ENCODE measurements around the gene KLF16.

The KLF16 gene

DNA sequence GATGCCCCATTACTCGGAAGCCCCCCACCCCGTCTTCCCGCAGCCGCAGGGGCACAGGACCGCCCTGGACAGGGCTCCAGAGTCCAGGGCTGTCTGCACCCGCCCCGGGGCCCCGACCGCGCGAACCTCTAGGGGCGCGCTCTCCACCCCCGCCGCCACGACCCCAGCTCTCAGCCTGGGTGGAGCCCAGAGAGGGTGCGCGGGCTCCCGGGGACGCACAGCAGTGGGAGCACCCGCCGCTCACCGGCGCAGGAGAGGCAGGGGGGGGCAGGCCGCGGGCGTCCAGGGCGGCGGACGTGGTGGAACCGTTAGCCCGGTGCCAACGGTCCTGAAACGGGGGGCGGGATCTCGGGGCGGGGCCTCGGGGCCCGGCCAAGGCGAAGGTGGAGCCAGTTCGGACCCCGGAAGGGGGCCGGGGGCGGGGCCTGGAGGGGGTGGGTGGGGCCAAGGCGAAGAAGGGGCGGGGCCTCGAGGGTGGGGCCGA is 51.4 kb downstream of the KLF16 start, which contains the start of gene ATP8B3:
TSS of gene ATP8B3 (minus strand) at position 335 of the 484 bp plus-strand sequence. CDS start 540 bp downstream, outside the sequence.
- TF ChIP-seq, protein P1, sequence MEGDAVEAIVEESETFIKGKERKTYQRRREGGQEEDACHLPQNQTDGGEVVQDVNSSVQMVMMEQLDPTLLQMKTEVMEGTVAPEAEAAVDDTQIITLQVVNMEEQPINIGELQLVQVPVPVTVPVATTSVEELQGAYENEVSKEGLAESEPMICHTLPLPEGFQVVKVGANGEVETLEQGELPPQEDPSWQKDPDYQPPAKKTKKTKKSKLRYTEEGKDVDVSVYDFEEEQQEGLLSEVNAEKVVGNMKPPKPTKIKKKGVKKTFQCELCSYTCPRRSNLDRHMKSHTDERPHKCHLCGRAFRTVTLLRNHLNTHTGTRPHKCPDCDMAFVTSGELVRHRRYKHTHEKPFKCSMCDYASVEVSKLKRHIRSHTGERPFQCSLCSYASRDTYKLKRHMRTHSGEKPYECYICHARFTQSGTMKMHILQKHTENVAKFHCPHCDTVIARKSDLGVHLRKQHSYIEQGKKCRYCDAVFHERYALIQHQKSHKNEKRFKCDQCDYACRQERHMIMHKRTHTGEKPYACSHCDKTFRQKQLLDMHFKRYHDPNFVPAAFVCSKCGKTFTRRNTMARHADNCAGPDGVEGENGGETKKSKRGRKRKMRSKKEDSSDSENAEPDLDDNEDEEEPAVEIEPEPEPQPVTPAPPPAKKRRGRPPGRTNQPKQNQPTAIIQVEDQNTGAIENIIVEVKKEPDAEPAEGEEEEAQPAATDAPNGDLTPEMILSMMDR (IDR thresholded peaks at IDR 0.05; ENCODE audit: insufficient read depth, low read depth, low read length, missing control alignments), result peak; percentile 32
- H3K4me3 ChIP-seq (ENCODE audit: low read depth, low read length), result peak within 1 kb of the TSS; percentile 51
- DNase-seq (ENCODE audit: low read depth), result no peak

DNA sequence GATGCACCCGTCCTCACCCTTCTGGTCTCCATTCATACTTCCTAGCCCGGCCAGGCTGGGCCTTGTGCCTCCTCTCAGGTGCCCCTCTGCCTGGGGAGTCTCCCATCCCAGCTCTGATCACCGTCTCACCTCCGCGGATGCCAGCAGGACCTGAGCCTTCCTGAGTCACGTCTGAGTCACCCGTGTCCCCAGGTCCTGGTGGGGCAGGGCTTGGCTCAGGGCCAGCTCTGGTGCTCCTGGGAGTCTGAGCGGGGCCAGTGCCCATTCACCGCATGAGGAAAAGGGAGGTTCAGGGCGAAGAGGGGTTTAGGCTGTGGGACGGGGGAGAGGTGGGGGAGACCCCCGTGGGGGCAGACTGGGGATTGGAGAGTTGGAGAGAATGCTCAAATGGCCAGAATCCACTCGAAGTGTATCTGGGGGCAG is 51.9 kb downstream of the KLF16 start:
- no peak for DNase-seq (ENCODE audit: low read depth)
- TF ChIP-seq, protein P1 (IDR thresholded peaks at IDR 0.05; ENCODE audit: insufficient read depth, low read depth, low read length, missing control alignments), result no peak
- H3K4me3 ChIP-seq (ENCODE audit: low read depth, low read length), result peak overlapping the region; percentile 51

DNA sequence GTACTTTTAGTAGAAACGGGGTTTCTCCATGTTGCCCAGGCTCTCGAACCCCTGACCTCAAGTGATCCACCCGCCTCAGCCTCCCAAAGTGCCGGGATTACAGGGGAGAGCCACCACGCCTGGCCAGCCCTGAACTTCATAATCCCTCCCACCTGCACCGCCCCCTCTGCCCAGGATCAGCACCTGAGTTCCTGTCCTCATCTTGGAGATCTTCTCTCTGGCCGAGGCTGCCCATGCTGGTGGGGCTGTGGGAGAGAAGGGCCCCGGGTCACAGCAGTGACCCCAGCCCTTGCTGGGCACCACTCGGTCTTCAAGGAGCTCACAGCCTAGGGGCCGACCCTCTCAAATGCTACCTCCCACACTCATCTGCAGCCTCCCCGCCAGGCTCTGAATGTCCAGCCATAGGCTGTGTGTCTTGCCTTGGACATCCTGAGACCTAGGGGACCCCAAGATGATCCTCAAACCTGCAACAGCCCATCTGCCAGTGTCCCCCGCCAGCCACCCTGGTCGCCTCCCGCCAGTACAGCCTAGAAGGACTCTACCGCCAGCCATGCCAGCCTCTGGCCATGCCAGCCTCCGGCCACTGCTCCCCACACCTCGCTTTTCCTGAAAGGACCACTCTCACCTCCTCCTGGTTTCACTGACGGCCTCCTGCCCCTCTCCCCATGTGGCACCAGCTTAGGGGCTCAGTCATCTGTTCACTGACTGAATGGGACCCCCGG is 52.8 kb downstream of the KLF16 start:
- no peak overlapping the region for H3K4me3 ChIP-seq (ENCODE audit: low read depth, low read length)
- TF ChIP-seq, protein P1 (IDR thresholded peaks at IDR 0.05; ENCODE audit: insufficient read depth, low read depth, low read length, missing control alignments), result no peak
- no peak for DNase-seq (ENCODE audit: low read depth)

DNA sequence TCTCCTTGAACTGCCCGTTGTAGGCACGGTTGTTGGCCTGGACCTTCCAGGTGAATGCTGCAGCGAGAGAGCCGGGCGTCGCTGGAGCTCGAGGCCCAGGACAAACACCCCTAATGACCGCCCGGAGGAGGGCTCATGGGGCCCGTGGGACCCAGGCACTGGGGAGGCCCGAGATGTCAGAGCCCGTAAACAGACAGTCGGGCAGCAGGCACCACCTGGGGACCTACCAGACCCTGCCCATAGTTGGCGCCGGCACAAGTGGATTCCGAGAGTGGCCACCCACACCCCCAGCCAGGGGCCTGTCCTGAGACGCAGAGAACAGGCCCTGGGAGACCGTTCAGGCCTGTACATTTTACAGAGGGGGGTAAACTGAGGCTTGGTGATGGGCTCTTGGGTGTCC is 53.7 kb downstream of the KLF16 start:
- TF ChIP-seq, protein P1 (IDR thresholded peaks at IDR 0.05; ENCODE audit: insufficient read depth, low read depth, low read length, missing control alignments), result no peak
- DNase-seq (ENCODE audit: low read depth), result no peak
- no peak overlapping the region for H3K4me3 ChIP-seq (ENCODE audit: low read depth, low read length)

DNA sequence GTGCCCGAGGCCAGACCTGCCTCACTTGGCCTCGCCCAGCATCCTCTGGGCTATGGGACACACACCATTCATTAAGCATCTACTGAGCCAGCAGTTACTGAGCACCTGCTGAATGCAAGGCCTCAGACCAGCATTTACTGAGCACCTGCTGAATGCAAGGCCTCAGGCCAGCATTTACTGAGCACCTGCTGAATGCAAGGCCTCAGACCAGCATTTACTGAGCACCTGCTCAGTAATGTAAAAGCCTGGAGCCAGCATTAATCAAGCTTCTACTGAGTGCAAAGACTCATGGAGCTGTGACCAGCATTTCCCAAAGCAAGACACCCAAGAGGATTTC is 55.0 kb downstream of the KLF16 start:
- DNase-seq (ENCODE audit: low read depth), result no peak
- TF ChIP-seq, protein P1 (IDR thresholded peaks at IDR 0.05; ENCODE audit: insufficient read depth, low read depth, low read length, missing control alignments), result no peak
- H3K4me3 ChIP-seq (ENCODE audit: low read depth, low read length), result no peak overlapping the region

DNA sequence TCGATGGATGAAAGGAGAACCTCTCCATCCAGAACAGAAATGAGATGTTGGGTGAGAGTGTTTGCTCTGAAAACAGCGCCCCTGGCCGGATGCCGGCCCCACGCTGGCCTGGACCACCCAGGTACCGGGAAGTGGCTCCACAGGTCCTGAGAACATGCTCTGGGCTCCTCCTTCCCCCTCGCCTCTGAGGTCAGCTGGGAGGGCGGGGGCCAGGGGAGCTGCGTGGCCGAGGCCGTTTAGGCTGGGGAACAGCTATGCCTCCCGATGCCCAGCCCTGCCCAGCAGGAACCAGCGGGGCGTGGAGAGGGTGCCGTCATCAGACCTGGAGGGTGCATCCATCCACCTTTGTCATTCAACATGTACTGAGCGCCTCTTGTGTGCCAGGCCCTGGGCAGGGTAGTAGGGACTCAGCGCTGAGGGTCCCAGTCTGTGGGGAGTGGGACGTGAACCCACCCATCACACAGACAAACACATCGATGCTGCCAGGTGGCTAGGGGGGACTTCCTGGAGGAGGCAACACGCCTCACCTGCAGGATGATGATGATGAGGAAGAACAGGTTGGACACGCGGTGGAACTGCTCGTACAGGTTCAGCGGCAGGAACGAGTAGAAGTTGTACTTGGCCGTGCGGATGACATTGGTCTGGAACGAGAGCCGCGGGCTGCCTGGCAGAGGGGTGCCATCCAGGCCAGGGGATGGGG is 55.5 kb downstream of the KLF16 start:
- TF ChIP-seq, protein P1 (IDR thresholded peaks at IDR 0.05; ENCODE audit: insufficient read depth, low read depth, low read length, missing control alignments), result no peak
- no peak overlapping the region for H3K4me3 ChIP-seq (ENCODE audit: low read depth, low read length)
- DNase-seq (ENCODE audit: low read depth), result no peak

Data from GM12865 (cell line).